AG09309 (cell line): ENCODE results near the gene CCNJ.

ENCODE experiments used
- DNase-seq: peaks from one replicate; pipeline ENCODE4 v3.0.0-alpha.2; 2010; ENCODE audit warnings: low read depth
- H3K4me3 ChIP-seq: 2 replicates; pipeline ENCODE4 v1.5.1; 2011; ENCODE audit warnings: mild to moderate bottlenecking, low read depth, low read length, moderate library complexity; ENCODE audit not compliant: control insufficient read depth
- TF ChIP-seq, protein P1 (sequence below): IDR thresholded peaks from 2 replicates; pipeline ENCODE4 v1.5.1; 2011; ENCODE audit warnings: mild to moderate bottlenecking, low read depth, low read length, inconsistent platforms; ENCODE audit not compliant: insufficient read depth, control insufficient read depth; ENCODE audit errors: missing control alignments

CCNJ gene

GRCh38 chr10:96096958-96097357 lies 53.6 kb downstream of the CCNJ start:
- TF ChIP-seq, protein P1, sequence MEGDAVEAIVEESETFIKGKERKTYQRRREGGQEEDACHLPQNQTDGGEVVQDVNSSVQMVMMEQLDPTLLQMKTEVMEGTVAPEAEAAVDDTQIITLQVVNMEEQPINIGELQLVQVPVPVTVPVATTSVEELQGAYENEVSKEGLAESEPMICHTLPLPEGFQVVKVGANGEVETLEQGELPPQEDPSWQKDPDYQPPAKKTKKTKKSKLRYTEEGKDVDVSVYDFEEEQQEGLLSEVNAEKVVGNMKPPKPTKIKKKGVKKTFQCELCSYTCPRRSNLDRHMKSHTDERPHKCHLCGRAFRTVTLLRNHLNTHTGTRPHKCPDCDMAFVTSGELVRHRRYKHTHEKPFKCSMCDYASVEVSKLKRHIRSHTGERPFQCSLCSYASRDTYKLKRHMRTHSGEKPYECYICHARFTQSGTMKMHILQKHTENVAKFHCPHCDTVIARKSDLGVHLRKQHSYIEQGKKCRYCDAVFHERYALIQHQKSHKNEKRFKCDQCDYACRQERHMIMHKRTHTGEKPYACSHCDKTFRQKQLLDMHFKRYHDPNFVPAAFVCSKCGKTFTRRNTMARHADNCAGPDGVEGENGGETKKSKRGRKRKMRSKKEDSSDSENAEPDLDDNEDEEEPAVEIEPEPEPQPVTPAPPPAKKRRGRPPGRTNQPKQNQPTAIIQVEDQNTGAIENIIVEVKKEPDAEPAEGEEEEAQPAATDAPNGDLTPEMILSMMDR: no peak
- no peak for DNase-seq

DNA sequence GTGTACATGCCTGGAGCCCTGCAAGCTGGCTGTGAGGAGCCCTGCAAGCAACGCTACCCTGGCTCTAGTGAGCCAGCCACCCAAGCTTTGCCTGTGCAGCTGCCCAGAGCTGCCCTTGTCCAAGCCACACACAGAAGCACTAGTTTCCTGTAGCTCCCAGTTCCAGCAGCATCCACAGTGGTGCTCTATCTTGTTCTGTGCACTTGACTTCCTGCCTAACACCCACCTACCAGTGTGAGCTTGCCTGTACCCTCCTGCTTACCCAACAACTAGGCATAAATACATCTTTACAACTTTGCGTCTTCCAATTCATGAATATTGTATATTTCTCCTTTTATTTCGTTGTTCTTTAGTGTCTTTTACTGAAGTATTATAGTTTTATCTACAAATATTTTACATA lies 54.5 kb downstream of the CCNJ start:
- DNase-seq: no peak
- no peak overlapping the region for H3K4me3 ChIP-seq
- TF ChIP-seq, protein P1: no peak

More at GRCh38 chr10:96096958-96097357, 53.6 kb downstream of the CCNJ start:
- H3K4me3 ChIP-seq: no peak overlapping the region

GRCh38 chr10:96107623-96108038 lies 64.2 kb downstream of the CCNJ start:
- TF ChIP-seq, protein P1: no peak
- H3K4me3 ChIP-seq: no peak overlapping the region
- no peak for DNase-seq
